GM18508 (cell line): ENCODE data around the gene DLL1.

Experiments used
- ATAC-seq: cut with Tn5 transposase; IDR thresholded peaks from one replicate; pipeline ENCODE4 v1.9.1; 2021; ENCODE audit warnings: moderate number of reproducible peaks; ENCODE audit not compliant: insufficient read depth, unreplicated experiment

The DLL1 gene

DNA sequence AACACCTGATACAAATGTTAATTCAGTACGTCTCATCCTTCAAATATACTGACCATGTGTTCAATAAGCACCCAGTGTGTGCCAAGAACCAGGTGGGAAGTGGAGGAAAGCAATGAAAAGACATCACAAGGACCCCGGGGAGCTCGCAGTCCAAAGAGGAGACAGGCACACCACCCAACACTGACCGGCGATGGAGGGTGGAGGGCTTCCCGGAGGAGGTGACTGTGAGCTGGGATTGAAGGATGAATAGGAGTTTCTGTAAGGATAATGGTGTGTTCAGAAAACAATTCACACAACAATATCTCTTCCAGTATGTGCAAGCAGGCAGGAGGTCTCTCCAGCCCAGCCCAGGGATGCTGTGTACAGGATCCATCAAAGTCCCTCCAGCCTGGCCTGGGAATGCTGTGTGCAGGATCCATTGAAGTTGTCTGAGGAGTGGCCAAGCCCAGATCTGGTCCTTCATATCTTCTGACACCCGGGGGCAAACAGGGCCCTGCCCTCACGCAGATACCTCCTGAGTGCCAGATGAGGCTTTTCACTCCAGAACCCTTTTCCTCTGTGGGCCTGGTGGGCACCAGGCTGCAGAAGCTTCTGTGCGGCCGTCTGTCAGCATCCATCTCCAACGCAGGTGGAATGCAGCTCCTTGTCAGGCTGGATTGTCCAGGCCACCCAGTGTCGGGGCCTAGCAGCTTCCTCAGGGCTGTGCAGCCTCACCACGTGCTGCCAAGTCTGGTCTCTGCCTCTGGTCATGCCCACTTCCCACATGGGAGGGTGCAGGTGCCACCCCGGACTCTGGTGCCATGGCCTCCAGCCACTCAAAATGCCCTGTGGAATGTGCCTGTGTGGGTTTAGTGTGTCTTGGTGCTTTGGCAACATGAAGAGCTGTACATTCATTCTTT is 36.3 kb downstream of the DLL1 start:
- ATAC-seq, result no peak

DNA sequence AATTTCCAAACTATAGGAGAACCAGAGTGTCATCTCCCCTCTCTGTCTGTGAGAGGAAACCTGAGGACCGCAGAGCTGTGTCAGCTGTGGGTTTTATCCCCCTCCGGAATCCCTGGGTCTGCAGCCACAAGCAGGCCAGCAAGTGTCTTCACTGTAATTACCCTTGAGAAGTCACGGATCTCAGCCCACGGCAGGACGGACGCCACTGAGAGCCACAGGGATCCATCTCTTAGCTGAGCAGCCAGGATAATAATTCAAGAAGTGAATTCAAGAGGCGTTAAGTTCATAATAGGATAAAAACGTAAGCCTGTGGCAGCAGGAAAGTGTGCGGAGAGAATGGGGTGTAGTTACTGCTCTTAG is 37.0 kb downstream of the DLL1 start:
- no peak for ATAC-seq

DNA sequence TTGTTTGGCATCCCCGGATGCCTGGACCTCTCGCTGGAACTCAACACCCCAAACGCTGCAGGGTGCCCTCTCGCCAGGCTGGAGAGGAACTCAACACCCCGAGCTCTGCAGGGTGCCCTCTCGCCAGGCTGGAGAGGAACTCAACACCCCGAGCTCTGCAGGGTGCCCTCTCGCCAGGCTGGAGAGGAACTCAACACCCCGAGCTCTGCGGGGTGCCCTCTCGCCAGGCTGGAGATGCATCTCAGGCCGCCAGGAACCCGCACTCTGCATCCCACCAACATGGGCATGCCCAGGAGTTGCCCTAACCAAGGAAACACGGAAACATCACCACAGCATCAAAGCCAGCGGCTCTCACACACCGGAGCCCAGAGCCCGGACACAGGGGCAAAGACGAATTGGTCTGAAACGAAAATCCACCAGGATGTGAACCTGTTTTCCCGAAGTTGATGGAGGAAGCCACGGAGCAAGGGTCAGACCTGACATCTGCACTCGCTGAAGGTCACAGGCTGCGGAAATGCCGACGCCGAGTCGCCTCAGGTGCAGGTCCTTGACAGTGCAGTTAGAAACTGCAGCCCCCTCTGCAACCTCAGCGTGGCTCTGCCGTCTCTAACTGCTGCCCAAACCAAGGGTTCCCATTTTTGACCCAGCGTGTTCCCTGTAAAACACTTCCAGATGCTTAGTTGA is 37.5 kb downstream of the DLL1 start:
- no peak for ATAC-seq

DNA sequence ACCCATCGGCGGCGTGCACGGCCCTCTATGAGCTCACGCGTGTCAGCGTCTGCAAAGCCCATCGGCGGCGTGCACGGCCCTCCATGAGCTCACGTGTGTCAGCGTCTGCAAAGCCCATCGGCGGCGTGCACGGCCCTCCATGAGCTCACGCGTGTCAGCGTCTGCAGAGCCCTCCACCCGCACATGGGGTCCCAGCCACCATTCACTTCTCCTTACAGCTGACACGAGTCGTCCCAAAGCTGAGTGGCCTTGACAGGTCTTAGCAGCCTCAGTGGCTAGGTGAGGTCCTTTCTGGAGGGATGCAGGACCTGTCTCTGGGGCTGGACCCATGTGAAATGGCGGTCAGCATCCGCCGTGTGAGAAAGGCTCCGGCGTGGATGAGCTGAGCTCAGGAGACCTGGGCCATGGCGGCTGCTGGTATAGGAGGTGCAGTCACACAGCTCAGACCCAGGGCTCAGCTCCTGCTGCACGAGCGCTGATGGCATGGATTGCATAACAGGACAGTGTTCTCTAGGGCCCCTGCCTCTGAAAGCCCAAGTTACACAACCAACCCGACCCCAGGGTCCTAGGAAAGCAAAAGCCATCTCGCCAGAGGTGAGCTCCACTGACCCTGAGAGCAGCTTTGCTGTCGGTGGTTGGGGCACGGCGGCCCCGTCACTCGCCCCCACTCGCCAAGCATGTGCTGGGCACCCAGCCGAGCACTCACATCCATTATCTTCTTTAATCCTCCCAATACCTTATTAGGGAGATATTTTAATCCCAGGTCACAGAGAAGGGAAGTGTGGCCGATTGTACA is 38.9 kb downstream of the DLL1 start:
- ATAC-seq, result no peak

DNA sequence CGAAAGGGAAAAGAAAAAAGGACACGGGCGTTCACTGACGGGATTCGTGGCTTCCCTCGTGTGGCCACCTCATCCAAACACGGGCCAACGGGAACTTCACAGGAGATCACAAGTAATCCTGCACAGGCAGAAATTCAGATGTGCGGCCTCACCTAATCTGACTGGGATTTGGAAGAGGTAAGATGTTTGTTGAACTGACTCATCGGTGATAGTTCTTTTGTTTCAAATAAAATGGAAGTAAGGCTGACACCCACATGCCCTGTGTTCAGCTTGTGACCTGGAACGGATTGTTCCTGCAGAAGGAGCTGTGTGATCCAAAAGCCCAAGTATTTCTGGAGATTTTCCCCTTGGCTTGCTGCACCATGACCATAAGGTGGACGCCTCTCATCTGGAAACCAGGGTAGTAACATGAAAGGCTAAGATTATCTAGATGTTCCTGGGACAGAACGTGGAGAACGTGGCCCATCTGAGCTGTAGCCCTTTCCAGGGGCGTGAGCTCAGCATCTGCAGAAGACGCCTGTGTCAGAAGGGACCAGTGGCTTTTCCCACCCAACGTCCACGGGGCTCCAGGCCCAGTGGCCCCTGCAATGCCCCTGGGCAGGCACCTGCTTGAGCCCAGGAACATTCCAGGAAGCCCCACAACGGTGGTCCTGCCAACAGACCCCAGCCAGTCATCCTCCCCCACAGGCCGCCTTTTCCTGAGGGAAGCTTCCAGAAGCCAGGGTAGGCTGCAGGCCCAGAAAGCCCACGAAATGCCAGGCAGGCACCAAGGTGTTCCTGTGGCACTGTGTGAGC is 39.7 kb downstream of the DLL1 start:
- ATAC-seq, result no peak

DNA sequence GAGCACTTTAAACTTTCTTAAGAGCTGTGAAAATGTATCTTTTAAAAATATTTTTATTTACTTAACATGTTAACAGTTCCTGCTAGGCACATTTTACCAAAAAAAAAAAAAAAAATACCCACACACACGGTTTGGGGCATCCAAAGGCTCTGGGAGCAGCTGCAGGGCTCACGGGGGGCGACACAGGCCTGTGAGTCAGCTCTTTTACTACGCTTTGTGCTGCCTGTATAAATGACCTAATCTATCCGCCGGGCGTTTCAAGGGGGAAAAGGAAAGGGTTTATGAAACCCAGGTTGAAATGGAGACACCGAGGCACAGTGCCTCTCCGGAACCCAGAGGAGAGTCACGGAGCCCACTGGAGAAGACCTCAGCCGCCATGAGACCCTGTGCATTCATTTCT is 40.4 kb downstream of the DLL1 start:
- no peak for ATAC-seq

DNA sequence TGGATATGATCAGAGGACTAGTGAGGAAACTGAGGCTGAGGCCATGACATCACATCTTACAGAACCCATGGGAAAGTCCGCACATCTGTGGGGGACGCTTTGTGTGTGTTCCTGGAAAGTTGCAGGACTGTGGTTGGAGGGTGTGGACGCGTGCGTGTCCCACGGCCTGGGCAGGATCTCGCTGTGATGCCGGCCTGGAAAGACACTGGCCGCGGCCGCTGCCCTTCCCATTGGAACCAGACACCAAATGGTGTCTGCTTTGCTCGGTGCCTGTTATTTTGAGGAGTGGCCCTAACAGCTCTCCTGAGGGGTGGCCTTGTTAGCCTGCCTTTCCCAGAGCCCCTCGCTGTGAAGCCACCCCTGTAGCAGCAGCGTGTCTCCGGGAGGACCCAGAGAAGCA is 41.1 kb downstream of the DLL1 start:
- no peak for ATAC-seq

DNA sequence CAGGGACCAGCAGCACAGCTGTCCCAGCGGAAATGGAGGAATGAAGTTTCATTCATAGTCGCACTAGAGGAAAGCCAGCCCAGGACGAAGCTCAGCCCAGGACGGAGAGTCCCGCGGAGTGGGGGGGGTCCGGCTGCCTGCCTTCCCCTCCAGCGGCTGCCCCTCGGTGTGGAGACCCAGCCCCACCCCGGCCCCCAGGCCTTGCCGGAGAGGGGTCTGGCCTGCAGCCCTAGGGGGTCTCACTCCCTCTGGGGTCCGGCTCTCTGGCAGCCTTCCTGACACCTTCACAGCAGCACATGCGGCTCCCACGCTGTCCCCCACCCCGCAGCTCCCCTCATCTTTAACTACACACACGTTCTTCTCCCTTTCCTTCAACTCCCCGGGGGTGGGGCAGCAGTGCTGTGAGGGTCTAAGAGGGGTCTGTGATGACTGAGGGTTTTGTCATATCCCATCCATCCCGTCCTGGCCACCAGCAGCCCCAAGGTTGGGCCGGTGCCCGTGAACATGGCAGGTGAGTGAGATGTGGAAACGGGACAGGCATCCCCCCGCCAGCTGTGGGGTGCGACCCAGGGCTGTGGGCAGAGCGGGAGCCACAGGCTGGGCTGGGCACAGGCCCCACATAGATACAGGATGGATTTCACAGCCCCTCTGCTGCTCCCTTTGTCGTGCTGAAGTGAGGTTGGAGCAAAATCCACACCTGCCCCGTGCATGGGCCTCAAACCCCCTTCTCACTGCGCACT is 41.8 kb downstream of the DLL1 start:
- ATAC-seq, result no peak

DNA sequence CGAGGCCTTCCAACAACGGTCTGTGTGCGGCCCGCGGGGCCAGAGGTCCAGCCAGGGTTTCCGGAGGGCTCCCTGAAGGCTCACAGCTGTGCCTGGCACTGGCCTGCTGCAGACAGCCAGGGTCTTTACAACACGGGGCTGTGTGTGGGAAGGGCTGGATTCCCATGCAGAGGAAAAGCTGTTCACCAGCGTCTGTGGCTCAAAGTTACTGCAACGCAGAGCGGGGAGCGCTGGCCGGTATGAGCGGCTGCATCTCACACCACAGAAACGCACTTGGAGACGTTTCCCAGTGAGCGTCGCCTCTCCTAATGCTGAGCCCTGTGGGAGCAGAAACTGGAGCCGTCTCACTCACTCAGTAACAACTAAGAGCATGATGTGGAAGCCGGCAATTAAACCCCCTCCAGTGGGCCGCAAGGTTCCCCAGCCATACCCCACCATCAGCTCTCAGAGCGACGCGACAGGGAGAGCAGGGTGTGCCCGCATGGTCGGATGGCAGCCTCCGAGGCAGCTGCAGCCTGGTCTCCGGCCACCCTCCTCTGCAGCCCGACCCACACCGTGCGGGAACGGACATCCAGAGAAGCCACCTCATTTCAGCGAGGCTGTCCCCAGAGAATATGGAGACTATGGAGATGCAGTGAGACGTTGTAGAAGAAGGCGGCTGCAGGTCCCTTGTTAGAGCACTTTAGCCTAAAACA is 42.6 kb downstream of the DLL1 start:
- no peak for ATAC-seq

DNA sequence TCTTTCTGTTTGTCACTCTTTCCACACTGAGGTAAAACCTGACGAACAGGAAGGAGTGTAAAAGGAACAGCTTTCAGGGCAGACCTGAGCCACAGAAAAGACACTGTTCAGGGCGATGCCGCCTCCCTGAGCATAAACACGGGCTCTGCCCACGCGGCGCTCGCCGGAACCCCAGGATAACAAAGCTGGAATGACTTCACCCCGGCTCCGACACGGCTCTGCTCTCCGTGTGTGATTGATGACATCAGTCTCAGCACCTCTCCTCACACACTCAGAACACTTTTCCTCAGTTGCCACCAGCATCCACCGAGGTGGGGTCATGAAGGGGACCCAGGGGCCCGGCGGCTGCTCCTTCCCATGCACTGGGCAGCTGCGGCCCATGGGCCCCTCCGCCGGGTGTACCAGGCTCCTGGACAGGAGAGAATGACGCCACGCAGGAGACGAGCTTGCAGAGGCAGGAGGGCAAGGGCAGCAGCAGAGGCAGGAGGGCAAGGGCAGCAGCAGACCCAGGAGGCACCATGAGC is 43.6 kb downstream of the DLL1 start:
- ATAC-seq, result no peak

DNA sequence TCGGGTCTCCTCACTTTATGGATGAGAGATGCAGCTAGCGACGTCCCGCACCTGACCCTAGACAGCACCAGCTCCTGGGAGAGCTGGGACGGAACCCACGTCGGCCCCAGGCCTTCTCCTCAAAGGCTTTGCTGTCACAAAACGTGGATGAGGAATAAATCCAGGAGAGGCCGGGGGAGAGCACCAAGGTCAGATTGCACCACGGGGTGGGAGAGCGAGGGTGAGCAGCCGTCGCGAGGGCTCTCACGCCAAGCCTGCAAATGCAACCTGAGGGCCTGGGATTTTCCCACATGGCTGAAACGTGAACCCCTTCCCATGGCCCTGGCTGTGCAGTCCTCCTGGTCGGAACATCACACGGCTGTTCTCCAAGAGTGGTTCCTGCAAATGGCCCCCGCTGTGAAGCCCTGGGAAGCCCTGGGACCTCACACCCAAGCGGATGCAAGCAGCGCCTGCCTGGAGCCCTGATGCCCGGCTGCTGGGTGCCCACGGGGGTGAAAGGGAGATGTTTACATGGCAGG is 45.3 kb downstream of the DLL1 start:
- ATAC-seq, result no peak

DNA sequence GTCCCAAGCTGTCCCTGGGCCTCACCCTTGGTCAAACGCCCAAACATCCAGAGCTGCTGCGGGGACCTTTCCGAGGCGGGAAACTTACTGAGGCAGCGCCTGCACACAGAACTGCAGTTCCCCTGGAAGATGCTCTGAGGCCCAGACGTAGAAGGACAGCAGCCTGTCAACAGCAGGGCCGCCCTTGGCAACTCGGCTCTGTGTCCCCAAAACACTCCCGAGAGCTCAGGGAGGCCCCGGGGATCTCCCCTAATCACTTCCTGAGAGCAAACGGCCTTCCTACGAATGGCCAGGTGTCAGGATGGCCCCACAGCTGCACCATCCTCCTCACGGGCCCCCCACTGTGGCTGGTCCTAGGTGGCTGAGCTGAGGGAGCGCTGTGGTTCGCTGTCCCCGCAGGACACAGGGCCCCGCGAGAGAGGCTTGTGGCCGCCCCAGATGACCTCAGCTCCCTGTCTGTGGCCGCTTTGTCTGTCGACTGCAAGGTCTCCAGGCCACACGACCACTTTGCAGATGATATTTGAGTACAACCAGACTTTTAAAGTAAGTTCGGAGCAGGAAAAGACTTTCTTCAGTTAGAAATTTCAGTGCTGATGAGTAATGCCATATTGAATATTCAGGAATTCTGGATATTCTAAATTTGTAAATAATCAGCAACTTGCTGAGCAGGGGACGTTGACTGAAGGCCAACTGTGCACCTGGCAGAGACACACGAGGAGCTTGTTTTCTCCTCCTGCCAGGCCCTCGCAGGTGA is 46.0 kb downstream of the DLL1 start:
- ATAC-seq, result no peak

DNA sequence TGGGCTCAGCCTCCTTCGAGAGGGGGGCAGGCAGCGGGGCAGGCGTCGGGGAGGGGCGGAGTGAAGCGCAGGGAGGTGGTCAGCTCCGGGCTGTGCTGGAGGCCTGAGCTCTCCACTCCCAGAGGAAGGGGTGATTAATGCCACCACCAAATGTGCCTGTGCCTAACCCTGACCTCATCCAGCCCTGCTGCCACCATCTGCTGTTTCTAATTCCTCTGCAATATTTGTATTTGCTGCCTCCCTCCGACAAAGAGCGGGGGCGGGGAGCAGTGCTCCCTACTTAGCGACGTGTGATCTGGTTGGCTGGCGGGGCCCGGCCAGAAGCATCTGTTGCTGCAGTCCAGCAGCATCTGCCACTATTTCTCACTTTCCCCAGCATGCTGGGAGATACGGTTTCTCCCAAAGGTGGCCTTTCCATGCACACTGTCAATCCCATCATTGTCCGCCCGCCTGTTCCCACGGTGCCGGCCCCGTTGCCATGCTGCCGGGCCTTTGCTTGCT is 47.0 kb downstream of the DLL1 start:
- ATAC-seq, result no peak

DNA sequence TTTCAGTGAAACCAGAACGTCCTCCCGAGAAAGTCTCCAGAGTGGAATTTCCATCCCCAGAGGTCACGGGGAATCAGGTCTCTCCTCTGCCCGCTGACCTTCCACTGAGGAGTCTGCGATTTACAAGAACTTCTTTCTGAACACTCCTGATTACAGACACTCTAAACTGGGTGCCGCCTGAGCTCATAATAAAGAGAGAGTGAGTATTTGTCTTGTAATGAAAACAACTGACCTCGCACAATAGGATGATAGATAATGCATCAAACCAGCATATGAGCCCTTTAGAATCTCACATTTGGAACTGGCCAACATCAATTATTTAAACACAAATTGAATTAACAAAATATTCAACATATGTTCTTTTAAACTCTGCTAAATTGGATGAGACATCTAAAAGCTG is 47.5 kb downstream of the DLL1 start:
- ATAC-seq, result no peak

DNA sequence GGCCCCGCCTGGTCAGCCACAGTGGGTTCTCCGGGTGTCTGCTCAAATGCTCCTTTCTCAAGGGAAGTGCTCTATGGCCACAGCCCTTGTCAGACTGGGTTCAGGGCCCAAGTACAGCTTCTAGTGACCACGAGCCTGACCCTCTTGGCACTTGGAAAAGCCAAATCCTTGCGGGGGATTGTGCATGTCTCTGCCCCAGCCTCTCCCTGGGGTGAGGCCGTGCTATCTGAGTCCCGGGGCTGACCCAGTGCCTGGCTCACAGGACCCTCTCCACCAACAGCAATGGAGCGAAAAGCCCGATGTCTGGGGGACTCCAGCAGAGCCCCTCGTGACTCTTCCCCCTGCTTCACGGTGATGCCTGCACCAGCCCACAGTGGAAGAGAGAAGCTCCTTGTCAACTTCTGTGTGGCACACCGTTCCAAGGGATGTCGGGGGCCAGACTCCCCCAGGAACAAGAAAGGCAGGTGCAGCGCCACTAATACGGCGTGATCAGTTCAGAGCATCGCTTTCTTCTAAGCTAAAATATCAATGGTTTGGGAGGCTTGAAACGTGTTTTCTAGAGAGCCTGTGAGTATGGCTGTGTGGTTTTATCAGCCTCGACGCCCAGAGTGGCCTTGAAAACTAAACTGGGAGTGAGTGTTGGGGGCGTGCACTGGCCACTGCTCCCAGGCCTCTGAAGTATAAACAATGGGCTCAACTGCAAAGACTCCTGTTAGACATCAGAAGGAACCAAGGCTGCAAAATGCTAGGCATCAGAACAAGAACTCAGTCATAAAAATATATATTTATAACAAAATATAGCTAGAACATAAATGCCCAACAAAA is 51.9 kb downstream of the DLL1 start:
- ATAC-seq, result no peak

DNA sequence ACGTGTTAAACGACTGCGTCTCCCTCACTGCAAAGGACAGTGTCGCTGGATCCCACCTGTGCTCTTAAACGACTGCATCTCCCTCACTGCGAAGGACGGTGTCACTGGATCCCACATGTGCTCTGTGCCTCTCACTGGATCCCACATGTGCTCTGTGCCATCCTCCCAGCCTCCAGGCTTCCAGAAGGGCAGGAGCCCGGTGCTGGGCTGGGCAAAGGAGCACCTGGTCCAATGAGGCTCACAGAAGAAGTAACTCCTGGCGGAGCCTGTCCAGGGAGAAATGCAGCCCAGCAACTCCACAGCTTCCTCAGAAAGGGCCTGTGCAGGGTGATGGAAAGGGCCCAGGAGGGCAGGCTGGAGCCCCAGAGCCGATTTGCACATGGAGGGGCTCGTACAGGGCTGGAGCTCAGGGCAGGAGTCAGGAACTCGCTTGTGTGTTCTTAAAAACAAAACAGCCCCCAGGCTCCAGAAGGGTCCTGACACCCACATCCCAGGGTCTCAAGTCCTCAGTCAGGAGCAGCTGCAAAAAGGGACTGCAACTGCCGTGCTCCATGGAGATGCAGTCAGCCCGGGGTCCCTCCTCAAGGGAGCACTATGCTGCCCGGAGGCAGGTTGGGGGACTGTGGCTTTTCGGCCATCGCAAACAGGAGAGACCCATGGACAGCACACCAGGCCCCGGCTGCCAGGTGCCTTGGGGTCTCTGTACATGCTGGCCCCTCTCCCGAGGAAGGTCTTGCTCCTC is 52.7 kb downstream of the DLL1 start:
- ATAC-seq, result no peak
